Uterus (tissue), 2 donors: ENCODE results near the gene RAPGEF3.

ENCODE experiments used
- CTCF ChIP-seq, 4 experiments: fragments of 200-600 bp in 2 of 4; fragments of 450-650 bp in 2 of 4; sonication (generic) in 2 of 4; IDR thresholded peaks; one replicate each; pipeline ENCODE4 v1.5.1; 2016 to 2019; ENCODE audit warnings: antibody characterized with exemption in 4 of 4, mild to moderate bottlenecking in 2 of 4, moderate library complexity in 1 of 4
- POLR2A ChIP-seq, 2 donors: fragments of 450-650 bp; IDR thresholded peaks; one replicate each; pipeline ENCODE4 v1.6.1; 2016; ENCODE audit warnings: antibody characterized with exemption in 2 of 2, mild to moderate bottlenecking in 1 of 2, moderate library complexity in 1 of 2

GRCh38 chr12:47687636-47688035, 71.0 kb downstream of the RAPGEF3 start:
- TF ChIP-seq POLR2A (IDR thresholded peaks at IDR 0.05) (no peak), CTCF (IDR thresholded peaks at IDR 0.05) (no peak)
